ENCODE results near the gene TTBK2.
"Not testable (repeated sequence)": the region's sequence is repeated elsewhere in the genome, so short reads cannot be mapped to it uniquely, and the experiment has no call there.

The TTBK2 gene

GRCh38 chr15:42920519-42921341 lies at the start of gene TTBK2:
TTBK2 (minus strand) TSS chr15:42920778; CDS start chr15:42878617, 42,161 bp downstream.
- in situ Hi-C loops (cut with HindIII; ENCODE audit: low sequenced_read_pairs), result no loop called here

DNA sequence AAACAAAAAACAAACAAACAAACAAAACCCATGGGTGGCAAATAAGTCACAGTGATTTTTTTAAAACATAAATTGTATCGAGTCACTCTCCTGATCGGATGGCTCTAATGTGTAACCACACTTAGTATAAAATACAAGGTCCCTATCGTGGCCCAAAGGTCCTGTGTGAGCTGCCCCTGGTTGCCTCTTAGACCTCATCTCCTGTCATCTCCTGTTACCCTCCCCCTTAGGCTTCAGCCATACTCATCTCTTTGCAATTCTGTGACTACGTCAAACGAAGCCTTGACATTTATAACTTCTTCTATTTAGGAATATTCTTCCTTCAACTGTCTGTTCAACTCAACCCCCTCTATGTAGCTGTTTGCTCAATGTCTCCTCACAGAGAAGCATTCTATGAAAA lies 43.9 kb upstream of the TTBK2 start:
- in situ Hi-C loops (cut with HindIII; ENCODE audit: low sequenced_read_pairs), result no loop called here

GRCh38 chr15:42955518-42955917 lies 34.9 kb upstream of the TTBK2 start:
- in situ Hi-C loops (cut with HindIII; ENCODE audit: low sequenced_read_pairs), result no loop called here

- in situ Hi-C loops (cut with HindIII; ENCODE audit: low sequenced_read_pairs), result no loop called here
Measured at GRCh38 chr15:42954291-42954690, 33.7 kb upstream of the TTBK2 start.

DNA sequence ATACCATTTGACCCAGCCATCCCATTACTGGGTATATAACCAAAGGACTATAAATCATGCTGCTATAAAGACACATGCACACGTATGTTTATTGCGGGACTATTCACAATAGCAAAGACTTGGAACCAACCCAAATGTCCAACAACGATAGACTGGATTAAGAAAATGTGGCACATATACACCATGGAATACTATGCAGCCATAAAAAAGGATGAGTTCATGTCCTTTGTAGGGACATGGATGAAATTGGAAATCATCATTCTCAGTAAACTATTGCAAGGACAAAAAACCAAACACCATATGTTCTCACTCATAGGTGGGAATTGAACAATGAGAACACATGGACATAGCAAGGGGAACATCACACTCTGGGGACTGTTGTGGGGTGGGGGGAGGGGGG lies 28.3 kb upstream of the TTBK2 start:
- in situ Hi-C loops (cut with HindIII; ENCODE audit: low sequenced_read_pairs), result not testable (repeated sequence)

DNA sequence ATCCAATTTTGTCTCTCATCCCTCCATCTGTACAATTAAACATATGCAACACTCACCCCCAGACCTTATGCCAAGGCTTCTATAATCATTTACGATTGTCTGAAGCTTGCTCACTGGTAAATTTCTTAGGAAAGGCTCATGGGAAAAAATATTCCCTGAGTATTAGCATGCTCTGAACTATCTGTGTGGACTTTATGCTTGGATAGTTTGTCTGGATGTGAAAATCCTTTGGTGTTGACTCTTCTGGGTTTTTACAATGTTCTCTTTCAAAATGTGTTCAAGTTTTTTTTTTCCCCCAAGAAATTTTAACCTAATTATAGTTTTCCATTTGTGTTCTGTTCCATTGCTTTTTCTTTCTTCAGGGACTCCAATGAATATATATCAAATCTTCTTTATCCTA lies 19.9 kb upstream of the TTBK2 start:
- in situ Hi-C loops (cut with HindIII; ENCODE audit: low sequenced_read_pairs), result no loop called here

GRCh38 chr15:42939841-42940240 lies 19.3 kb upstream of the TTBK2 start:
- in situ Hi-C loops (cut with HindIII; ENCODE audit: low sequenced_read_pairs), result no loop called here

GRCh38 chr15:42937143-42937542 lies 16.6 kb upstream of the TTBK2 start:
- in situ Hi-C loops (cut with HindIII; ENCODE audit: low sequenced_read_pairs), result no loop called here

- in situ Hi-C loops (cut with HindIII; ENCODE audit: low sequenced_read_pairs), result no loop called here
Measured at GRCh38 chr15:42933886-42934667, 13.5 kb upstream of the TTBK2 start.

- in situ Hi-C loops (cut with HindIII; ENCODE audit: low sequenced_read_pairs), result no loop called here
Measured at GRCh38 chr15:42932833-42933515, 12.4 kb upstream of the TTBK2 start.

DNA sequence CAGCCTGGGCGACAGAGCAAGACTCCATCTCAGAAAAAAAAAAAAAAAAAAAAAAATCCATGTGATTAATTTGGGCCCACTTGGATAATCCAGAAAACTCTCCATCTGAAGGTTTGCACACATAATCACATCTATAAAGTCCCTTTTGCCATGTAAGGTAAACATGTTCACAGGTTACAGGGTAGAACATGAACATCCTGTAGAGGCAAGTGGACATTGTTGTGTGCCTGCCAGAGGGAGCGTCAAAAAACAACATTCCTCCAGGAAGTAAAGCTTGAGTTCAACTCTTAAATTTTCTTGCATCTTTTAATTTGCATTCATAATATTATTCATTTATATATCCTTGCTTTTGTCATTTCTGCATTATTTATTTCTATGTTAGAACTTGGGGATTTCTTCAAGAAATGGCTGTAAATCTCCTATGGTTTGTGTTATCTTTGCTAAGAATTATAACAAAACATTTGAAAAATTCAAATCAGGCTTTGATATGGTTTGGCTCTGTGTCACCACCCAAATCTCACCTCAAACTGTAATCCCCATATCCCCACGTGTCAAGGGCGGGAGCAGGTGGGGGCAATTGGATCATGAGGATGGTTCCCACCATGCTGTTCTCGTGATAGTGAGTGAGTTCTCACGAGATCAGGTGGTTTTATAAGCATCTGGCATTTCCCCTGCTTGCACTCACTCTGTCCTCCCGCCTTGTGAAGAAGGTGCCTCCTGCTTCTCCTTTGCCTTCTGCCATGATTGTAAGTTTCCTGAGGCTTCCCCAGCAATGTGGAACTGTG lies 11.3 kb upstream of the TTBK2 start:
- in situ Hi-C loops (cut with HindIII; ENCODE audit: low sequenced_read_pairs), result no loop called here

DNA sequence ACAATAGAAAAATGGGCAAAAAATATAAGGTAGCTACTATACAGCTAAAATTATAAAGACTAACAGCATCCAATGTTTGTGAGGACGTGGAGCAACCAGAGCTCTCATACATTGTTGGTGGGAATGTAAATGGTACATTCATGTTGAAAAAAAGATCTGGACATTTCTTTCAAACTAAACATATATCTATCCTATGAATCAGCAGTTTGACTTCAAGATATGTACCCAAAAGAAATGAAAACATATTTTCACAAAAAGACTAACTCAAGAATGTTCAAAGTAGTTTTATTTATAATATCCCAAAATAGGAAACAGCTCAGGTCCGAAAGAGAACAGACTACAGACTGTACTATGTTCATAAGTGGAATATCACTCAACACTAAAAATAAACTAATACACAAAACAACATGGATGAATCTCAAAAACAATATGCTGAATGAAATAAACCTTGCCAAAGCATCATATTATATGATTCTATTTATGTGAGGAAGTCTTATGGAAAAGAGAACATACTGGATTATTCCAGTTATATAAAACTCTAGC lies 8.8 kb upstream of the TTBK2 start:
- in situ Hi-C loops (cut with HindIII; ENCODE audit: low sequenced_read_pairs), result no loop called here

DNA sequence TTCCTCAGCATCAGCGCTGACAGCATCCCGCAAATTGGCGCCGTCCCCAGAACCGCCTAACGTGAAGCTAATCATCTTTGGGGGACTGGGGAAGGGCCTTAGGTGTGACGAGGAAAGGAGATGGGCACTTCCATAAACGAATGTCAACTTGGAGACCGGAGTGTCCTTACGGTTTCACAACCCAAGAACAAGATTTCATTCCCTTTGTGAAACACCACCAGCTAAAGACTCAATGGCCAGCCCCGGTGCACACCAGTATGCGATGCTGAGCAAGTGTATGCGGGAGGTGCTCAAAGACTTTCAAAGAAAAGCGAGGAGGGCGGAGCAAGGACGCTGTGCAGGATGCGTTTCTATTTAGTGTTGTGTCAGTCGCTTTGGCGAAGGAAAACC lies 759 bp upstream of the TTBK2 start:
- in situ Hi-C loops (cut with HindIII; ENCODE audit: low sequenced_read_pairs), result no loop called here

- in situ Hi-C loops (cut with HindIII; ENCODE audit: low sequenced_read_pairs), result no loop called here
Measured at GRCh38 chr15:42919799-42920518, 619 bp downstream of the TTBK2 start.

GRCh38 chr15:42919308-42919707 lies 1.3 kb downstream of the TTBK2 start:
- in situ Hi-C loops (cut with HindIII; ENCODE audit: low sequenced_read_pairs), result no loop called here

DNA sequence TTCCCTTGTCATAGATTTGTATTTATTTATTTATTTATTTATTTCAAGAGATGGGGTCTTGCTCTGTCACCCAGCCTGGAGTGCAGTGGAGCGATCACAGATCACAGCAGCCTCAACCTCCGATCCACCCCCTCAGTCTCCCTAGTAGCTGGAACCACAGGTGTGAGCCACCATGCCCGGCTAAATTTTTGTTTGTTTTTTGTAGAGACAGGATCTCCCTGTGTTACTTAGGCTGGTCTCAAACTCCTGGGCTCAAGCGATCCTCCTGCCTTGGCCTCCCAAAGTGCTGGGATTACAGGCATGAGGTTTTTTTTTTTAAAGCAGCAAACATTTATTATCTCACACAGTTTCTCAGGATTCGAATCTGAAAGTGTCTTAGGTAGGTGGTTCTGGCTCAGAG lies 2.5 kb downstream of the TTBK2 start:
- in situ Hi-C loops (cut with HindIII; ENCODE audit: low sequenced_read_pairs), result no loop called here

GRCh38 chr15:42915654-42916315 lies 4.8 kb downstream of the TTBK2 start:
- in situ Hi-C loops (cut with HindIII; ENCODE audit: low sequenced_read_pairs), result no loop called here

DNA sequence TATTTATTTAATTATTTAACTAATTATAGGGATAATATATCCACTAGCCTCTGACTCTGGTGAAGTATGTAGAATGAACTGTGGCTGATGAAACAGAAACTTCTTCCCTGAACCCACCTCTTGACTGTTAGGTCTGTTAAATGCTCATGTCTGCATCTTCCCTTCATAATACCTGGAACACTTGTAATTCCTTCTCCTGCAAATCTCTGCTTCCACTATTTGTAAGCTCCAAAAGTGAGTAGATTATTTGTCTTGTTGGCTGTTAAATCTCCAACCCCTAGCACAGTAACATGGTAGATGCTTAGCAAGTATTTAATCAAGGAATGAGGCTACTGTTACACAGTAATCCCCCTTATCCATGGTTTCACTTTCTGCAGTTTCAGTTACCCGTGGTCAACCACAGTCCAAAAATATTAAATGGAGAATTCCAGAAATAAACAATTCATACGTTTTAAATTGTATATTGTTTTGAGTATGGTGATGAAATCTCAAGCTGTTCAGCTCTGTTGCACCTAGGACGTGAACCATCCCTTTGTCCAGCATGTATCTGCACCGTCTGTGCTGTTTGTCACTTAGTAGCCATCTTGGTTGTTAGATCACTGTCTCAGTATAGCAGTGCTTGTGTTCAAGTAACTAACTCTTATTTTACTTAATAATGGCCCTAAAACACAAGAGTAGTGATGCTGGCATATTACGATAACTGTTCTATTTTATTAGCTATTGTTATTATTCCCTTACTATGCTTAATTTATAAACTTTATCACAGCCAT lies 5.7 kb downstream of the TTBK2 start:
- in situ Hi-C loops (cut with HindIII; ENCODE audit: low sequenced_read_pairs), result no loop called here

All from DLD1 (cell line).